GM18511 (cell line): ENCODE results near the gene BECN2.

Experiments
- ATAC-seq: cut with Tn5 transposase; IDR thresholded peaks from one replicate; pipeline ENCODE4 v1.9.1; 2021; ENCODE audit warnings: mild to moderate bottlenecking, moderate library complexity; ENCODE audit not compliant: unreplicated experiment

BECN2 gene

GRCh38 chr1:241957692-241958494 lies at the start of gene BECN2:
Gene BECN2, plus strand, starts transcription at chr1:241957767. Its CDS starts 0 bp downstream, at chr1:241957767.
- no peak for ATAC-seq

GRCh38 chr1:241916196-241916595 lies 41.4 kb upstream of the BECN2 start:
- ATAC-seq: no peak

- ATAC-seq: no peak
Measured at GRCh38 chr1:241917487-241917886, 40.1 kb upstream of the BECN2 start.

GRCh38 chr1:241918879-241919278 lies 38.7 kb upstream of the BECN2 start:
- no peak for ATAC-seq

GRCh38 chr1:241924080-241924808 lies 33.3 kb upstream of the BECN2 start:
- ATAC-seq: no peak

- ATAC-seq: no peak
Measured at GRCh38 chr1:241926141-241926540, 31.4 kb upstream of the BECN2 start.

- ATAC-seq: no peak
Measured at GRCh38 chr1:241927321-241927720, 30.2 kb upstream of the BECN2 start.

- no peak for ATAC-seq
Measured at GRCh38 chr1:241932845-241933244, 24.7 kb upstream of the BECN2 start.

GRCh38 chr1:241934201-241934848 lies 23.2 kb upstream of the BECN2 start:
- no peak for ATAC-seq

GRCh38 chr1:241934866-241935265 lies 22.7 kb upstream of the BECN2 start:
- no peak for ATAC-seq

GRCh38 chr1:241939798-241940197 lies 17.8 kb upstream of the BECN2 start:
- no peak for ATAC-seq

GRCh38 chr1:241942738-241943137 lies 14.8 kb upstream of the BECN2 start:
- no peak for ATAC-seq

- ATAC-seq: no peak
Measured at GRCh38 chr1:241944300-241944699, 13.3 kb upstream of the BECN2 start.

GRCh38 chr1:241947354-241947753 lies 10.2 kb upstream of the BECN2 start:
- ATAC-seq: no peak

GRCh38 chr1:241950390-241950789 lies 7.2 kb upstream of the BECN2 start:
- no peak for ATAC-seq

GRCh38 chr1:241962153-241962552 lies 4.6 kb downstream of the BECN2 start:
- ATAC-seq: no peak

- ATAC-seq: no peak
Measured at GRCh38 chr1:241963722-241964121, 6.2 kb downstream of the BECN2 start.

GRCh38 chr1:241964550-241965282 lies 7.1 kb downstream of the BECN2 start:
- no peak for ATAC-seq

- ATAC-seq: no peak
Measured at GRCh38 chr1:241968611-241969010, 11.0 kb downstream of the BECN2 start.

- ATAC-seq: no peak
Measured at GRCh38 chr1:241972703-241973369, 15.3 kb downstream of the BECN2 start.

- no peak for ATAC-seq
Measured at GRCh38 chr1:241976229-241976628, 18.7 kb downstream of the BECN2 start.
